HCT116 (cell line): ENCODE data around the gene PSPC1. TPM values are rescaled to one million over a fixed set of nuclear protein-coding genes. Genes with fewer than 3 reads are reported as not detected.

Experiments
- ATAC-seq: fragments of 200-7000 bp; cut with Tn5 transposase; 2 replicates; pipeline ENCODE4 v1.9.1; 2020; ENCODE audit warnings: mild to moderate bottlenecking, moderate library complexity
- BruUV-seq: library from RNA; stranded (reverse); fragments of 400-500 nt; replicated peaks from 2 replicates; lab custom pipeline; 2021; lab: Mats Ljungman, UMichigan
- CTCF ChIA-PET: fragments of 300-600 bp; sonication (Branson Sonifier 250); formaldehyde crosslinking; loops from one replicate; lab custom pipeline; 2021; ENCODE audit warnings: antibody characterized with exemption; lab: Charles Lee
- POLR2A ChIA-PET: fragments of 300-600, 350-600 bp; sonication (Branson Sonifier 250); formaldehyde crosslinking; loops from one replicate; lab custom pipeline; 2021; ENCODE audit warnings: antibody characterized with exemption; lab: Charles Lee
- RAD21 ChIA-PET, 2 experiments: fragments of 300-600 bp; sonication (Branson Sonifier 250); formaldehyde crosslinking; loops; one replicate each; lab custom pipeline; 2023; ENCODE audit warnings: low total read pairs in 2 of 2; ENCODE audit not compliant: uncharacterized antibody in 2 of 2, unreplicated experiment in 2 of 2, low non-redundant PET in 1 of 2; lab: Charles Lee
- DNase-seq: peaks from one replicate; pipeline ENCODE4 v3.0.0-alpha.2; 2010; ENCODE audit warnings: low read depth, low spot score
- H2AFZ ChIP-seq: fragments of 200-600 bp; shearing (Covaris generic), sonication (generic); 2 replicates; pipeline ENCODE4 v1.6.1; 2017; ENCODE audit warnings: low read depth, mixed run types, mixed read lengths, antibody characterized with exemption, low read length; ENCODE audit not compliant: poor library complexity, severe bottlenecking
- H3K27ac ChIP-seq: 2 replicates; pipeline ENCODE4 v1.5.1; 2012; ENCODE audit warnings: low read depth, low read length
- H3K27me3 ChIP-seq: fragments of 200-600 bp; sonication (generic); 2 replicates; pipeline ENCODE4 v1.6.1; 2016; ENCODE audit warnings: mixed run types, low read length, mixed read lengths; ENCODE audit not compliant: insufficient read depth
- H3K36me3 ChIP-seq, 2 experiments: fragments of 200-500 bp in 1 of 2; fragments of 200-600 bp in 1 of 2; sonication (Bioruptor generic) in 1 of 2; sonication (generic) in 1 of 2; 2 replicates each; pipeline versions ENCODE4 v1.5.1 to v1.6.1; 2014 to 2016; ENCODE audit warnings: low read length in 2 of 2, inconsistent platforms in 1 of 2, mixed read lengths in 1 of 2, mixed run types in 1 of 2; ENCODE audit not compliant: insufficient read depth in 2 of 2, control insufficient read depth in 1 of 2
- H3K4me1 ChIP-seq, 2 experiments: fragments of 200-600 bp in 1 of 2; sonication (generic) in 1 of 2; 2 replicates each; pipeline versions ENCODE4 v1.5.1 to v1.6.1; 2012 to 2017; ENCODE audit warnings: low read length in 2 of 2, inconsistent platforms in 1 of 2, mild to moderate bottlenecking in 1 of 2, mixed read lengths in 1 of 2, mixed run types in 1 of 2, moderate library complexity in 1 of 2; ENCODE audit not compliant: insufficient read depth in 2 of 2, control insufficient read depth in 1 of 2
- H3K4me2 ChIP-seq: fragments of 200-600 bp; sonication (generic); 2 replicates; pipeline ENCODE4 v1.6.1; 2017; ENCODE audit warnings: mixed run types, low read length, mixed read lengths
- H3K4me3 ChIP-seq, 2 experiments: fragments of 200-600 bp in 1 of 2; sonication (generic) in 1 of 2; replicated peaks in 1 of 2; 2 replicates each; pipeline ENCODE4 v1.5.1; 2011 to 2016; ENCODE audit warnings: low read length in 2 of 2, control low read depth in 1 of 2, low read depth in 1 of 2, mild to moderate bottlenecking in 1 of 2, mixed read lengths in 1 of 2, mixed run types in 1 of 2
- H3K79me2 ChIP-seq: fragments of 200-600 bp; sonication (generic); 2 replicates; pipeline ENCODE4 v1.6.1; 2017; ENCODE audit warnings: mild to moderate bottlenecking, mixed run types, low read length, moderate library complexity, mixed read lengths; ENCODE audit not compliant: insufficient read depth
- H3K9ac ChIP-seq: fragments of 200-600 bp; sonication (generic); 2 replicates; pipeline ENCODE4 v1.6.1; 2016; ENCODE audit warnings: low read length, mixed read lengths
- H3K9me2 ChIP-seq: fragments of 200-600 bp; sonication (generic), shearing (Covaris generic); 2 replicates; pipeline ENCODE4 v1.6.1; 2017; ENCODE audit warnings: mixed run types, mild to moderate bottlenecking, moderate library complexity; ENCODE audit not compliant: insufficient read depth
- H3K9me3 ChIP-seq, 2 experiments: fragments of 200-500 bp in 1 of 2; fragments of 200-600 bp in 1 of 2; sonication (Bioruptor generic) in 1 of 2; sonication (generic) in 1 of 2; 2 replicates each; pipeline ENCODE4 v1.6.1; 2014 to 2017; ENCODE audit warnings: low read length in 2 of 2, mixed read lengths in 2 of 2, inconsistent platforms in 1 of 2, low read depth in 1 of 2, mild to moderate bottlenecking in 1 of 2, mixed run types in 1 of 2, moderate library complexity in 1 of 2; ENCODE audit not compliant: control insufficient read depth in 1 of 2, insufficient read depth in 1 of 2
- H4K20me1 ChIP-seq: fragments of 200-600 bp; sonication (generic), shearing (Covaris generic); 2 replicates; pipeline ENCODE4 v1.6.1; 2017; ENCODE audit warnings: mixed run types, mild to moderate bottlenecking, moderate library complexity; ENCODE audit not compliant: insufficient read depth
- CEBPB ChIP-seq: IDR thresholded peaks from 2 replicates; pipeline ENCODE4 v1.6.1; 2012; ENCODE audit warnings: low read depth
- EGR1 ChIP-seq: IDR thresholded peaks from 2 replicates; pipeline ENCODE4 v1.6.1; 2012; ENCODE audit warnings: low read depth
- ELF1 ChIP-seq: IDR thresholded peaks from 2 replicates; pipeline ENCODE4 v1.6.1; 2012; ENCODE audit warnings: low read depth, borderline replicate concordance
- EZH2 ChIP-seq: fragments of 200-600 bp; sonication (generic); IDR thresholded peaks from 2 replicates; pipeline ENCODE4 v1.6.1; 2017; ENCODE audit warnings: antibody characterized with exemption, mixed run types
- FOSL1 ChIP-seq: IDR thresholded peaks from 2 replicates; pipeline ENCODE4 v1.6.1; 2012; ENCODE audit warnings: low read depth
- JUND ChIP-seq: IDR thresholded peaks from 2 replicates; pipeline ENCODE4 v1.6.1; 2012
- SP1 ChIP-seq: IDR thresholded peaks from 2 replicates; pipeline ENCODE4 v1.6.1; 2012; ENCODE audit warnings: low read depth
- TCF7L2 ChIP-seq: IDR thresholded peaks from 2 replicates; pipeline ENCODE4 v1.7.0; 2011; ENCODE audit warnings: borderline replicate concordance, inconsistent platforms; ENCODE audit not compliant: insufficient read depth, insufficient read length; ENCODE audit errors: extremely low read depth
- YY1 ChIP-seq: IDR thresholded peaks from 2 replicates; pipeline ENCODE4 v1.6.1; 2011; ENCODE audit warnings: low read length, low read depth, moderate library complexity, mild to moderate bottlenecking; ENCODE audit not compliant: insufficient replicate concordance; ENCODE audit errors: extremely low read depth
- ZFX ChIP-seq: fragments of 450-650 bp; IDR thresholded peaks from 2 replicates; pipeline ENCODE4 v1.6.1; 2017
- ZNF274 ChIP-seq: fragments of 200-500 bp; sonication (Bioruptor generic); IDR thresholded peaks from 2 replicates; pipeline ENCODE4 v1.6.1; 2014; ENCODE audit warnings: mild to moderate bottlenecking, low read depth, low read length, inconsistent platforms
- intact Hi-C: fragments of 100-400 bp; cut with micrococcal nuclease; formaldehyde crosslinking; loops from 2 replicates; pipeline ENCODE4 v1.10.0; 2022
- total RNA-seq: library from RNA; stranded (reverse); gene quantifications from one replicate; pipeline ENCODE4 v1.2.1, GENCODE V29; 2021; ENCODE audit not compliant: unreplicated experiment
- TF ChIP-seq, protein P1 (sequence below), 3 experiments: fragments of 200-600 bp in 1 of 3; sonication (generic) in 1 of 3; IDR thresholded peaks in 2 of 3; conservative IDR thresholded peaks in 1 of 3; 2 replicates each; pipeline ENCODE4 v1.5.1; 2012 to 2017; ENCODE audit warnings: low read depth in 2 of 3, low read length in 2 of 3, antibody characterized with exemption in 1 of 3, borderline replicate concordance in 1 of 3, control low read depth in 1 of 3, mild to moderate bottlenecking in 1 of 3, mixed read lengths in 1 of 3, mixed run types in 1 of 3, moderate library complexity in 1 of 3; ENCODE audit not compliant: insufficient read depth in 1 of 3
- TF ChIP-seq, protein P2 (sequence below): IDR thresholded peaks from 2 replicates; pipeline ENCODE4 v1.6.1; 2012

The PSPC1 gene
- total RNA-seq, 1 experiment from 2014 or later, result 57.7 TPM

DNA sequence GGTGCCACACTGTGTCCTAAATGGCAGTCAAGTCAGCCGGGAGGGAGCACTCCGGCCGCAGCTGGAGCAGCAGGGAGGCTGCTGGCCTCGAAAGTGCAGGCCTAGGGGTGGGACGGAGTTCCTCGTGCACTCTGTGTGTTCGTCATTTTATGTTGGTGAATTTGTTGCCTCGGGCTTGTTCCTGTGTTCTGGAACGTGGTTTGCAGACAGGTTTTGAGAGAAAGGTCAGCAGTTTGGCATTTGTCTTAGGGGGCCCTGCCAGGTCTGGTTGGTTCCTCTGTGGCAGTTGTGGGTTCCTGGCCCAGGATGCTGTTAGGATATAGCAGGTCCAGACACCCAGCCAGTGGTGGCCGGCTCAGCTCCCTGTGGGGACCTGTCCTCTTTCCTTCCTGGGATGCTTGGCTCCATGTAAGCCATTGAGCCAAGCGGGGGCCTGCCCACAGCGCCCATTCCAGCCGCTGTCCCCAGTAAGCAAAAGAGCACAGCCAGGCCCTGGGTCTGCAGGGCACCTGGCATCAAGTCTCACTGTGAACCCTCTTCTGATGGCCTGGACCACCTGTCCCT, 119.2 kb downstream of the PSPC1 start:
- no peak overlapping the region for H3K9ac ChIP-seq
- H4K20me1 ChIP-seq, result no peaks in the 10 kb centered on the region
- ATAC-seq, result peak; percentile 17; the same call in 1 of the 2 replicates
- ChIA-PET POLR2A (no interaction called here), CTCF (no interaction called here), RAD21 (no interaction called here)
- H3K27ac ChIP-seq, result no peak overlapping the region
- no peaks in the 10 kb centered on the region for H3K9me2 ChIP-seq
- TF ChIP-seq EGR1, result no peak
- TF ChIP-seq, protein P1, sequence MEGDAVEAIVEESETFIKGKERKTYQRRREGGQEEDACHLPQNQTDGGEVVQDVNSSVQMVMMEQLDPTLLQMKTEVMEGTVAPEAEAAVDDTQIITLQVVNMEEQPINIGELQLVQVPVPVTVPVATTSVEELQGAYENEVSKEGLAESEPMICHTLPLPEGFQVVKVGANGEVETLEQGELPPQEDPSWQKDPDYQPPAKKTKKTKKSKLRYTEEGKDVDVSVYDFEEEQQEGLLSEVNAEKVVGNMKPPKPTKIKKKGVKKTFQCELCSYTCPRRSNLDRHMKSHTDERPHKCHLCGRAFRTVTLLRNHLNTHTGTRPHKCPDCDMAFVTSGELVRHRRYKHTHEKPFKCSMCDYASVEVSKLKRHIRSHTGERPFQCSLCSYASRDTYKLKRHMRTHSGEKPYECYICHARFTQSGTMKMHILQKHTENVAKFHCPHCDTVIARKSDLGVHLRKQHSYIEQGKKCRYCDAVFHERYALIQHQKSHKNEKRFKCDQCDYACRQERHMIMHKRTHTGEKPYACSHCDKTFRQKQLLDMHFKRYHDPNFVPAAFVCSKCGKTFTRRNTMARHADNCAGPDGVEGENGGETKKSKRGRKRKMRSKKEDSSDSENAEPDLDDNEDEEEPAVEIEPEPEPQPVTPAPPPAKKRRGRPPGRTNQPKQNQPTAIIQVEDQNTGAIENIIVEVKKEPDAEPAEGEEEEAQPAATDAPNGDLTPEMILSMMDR (IDR thresholded peaks at IDR 0.05 in 2 of 3, conservative IDR thresholded peaks at IDR 0.05 in 1 of 3; ENCODE audit: borderline replicate concordance in 1 of 3, insufficient read depth in 1 of 3, low read depth in 2 of 3, low read length in 2 of 3), result no peak
- no peak for TF ChIP-seq ELF1
- no peak for TF ChIP-seq ZNF274
- TF ChIP-seq EZH2, result no peak
- no peak for TF ChIP-seq YY1
- TF ChIP-seq, protein P2, sequence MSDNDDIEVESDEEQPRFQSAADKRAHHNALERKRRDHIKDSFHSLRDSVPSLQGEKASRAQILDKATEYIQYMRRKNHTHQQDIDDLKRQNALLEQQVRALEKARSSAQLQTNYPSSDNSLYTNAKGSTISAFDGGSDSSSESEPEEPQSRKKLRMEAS, result no peak
- TF ChIP-seq SP1, result no peak
- no peak for TF ChIP-seq TCF7L2
- no peak for TF ChIP-seq CEBPB
- TF ChIP-seq JUND, result no peak
- TF ChIP-seq FOSL1, result no peak
- no peak for TF ChIP-seq ZFX
- H3K79me2 ChIP-seq, result no peaks in the 10 kb centered on the region
- peaks cover 20 to 25% of the 10 kb centered on the region in 2 experiments; a peak in 3 of 4 replicates for H3K36me3 ChIP-seq
- no TSS peak for BruUV-seq
- no peak overlapping the region for H3K4me2 ChIP-seq
- no peak overlapping the region for H2AFZ ChIP-seq
- H3K4me1 ChIP-seq, result no peaks in the 10 kb centered on the region
- no peaks in the 10 kb centered on the region for H3K27me3 ChIP-seq
- intact Hi-C loops, result no loop called here
- DNase-seq, result no peak
- no peaks in the 10 kb centered on the region for H3K9me3 ChIP-seq
- H3K4me3 ChIP-seq, result no peak overlapping the region
